GM12873 (cell line): ENCODE results near the gene GSTA1.

ENCODE experiments used
- CTCF ChIP-seq: IDR thresholded peaks from 2 replicates; pipeline ENCODE4 v1.5.1; 2012; ENCODE audit warnings: low read depth, mild to moderate bottlenecking, moderate library complexity, low read length, control low read depth; ENCODE audit not compliant: insufficient read depth; ENCODE audit errors: missing control alignments

Gene GSTA1

GRCh38 chr6:52745764-52746201 lies 57.8 kb downstream of the GSTA1 start:
- no peak for TF ChIP-seq CTCF

GRCh38 chr6:52741872-52742271 lies 61.7 kb downstream of the GSTA1 start:
- no peak for TF ChIP-seq CTCF
